Body of pancreas (tissue), 4 donors: ENCODE measurements around the gene FGF8.

Experiments
- POLR2A ChIP-seq, 3 donors: fragments of 450-650 bp; IDR thresholded peaks; one replicate each; pipeline ENCODE4 v1.6.1; 2016; ENCODE audit warnings: antibody characterized with exemption in 3 of 3, mild to moderate bottlenecking in 2 of 3
- TF ChIP-seq, protein P1 (sequence below), 7 experiments: fragments of 450-650 bp in 4 of 7; fragments of 200-600 bp in 3 of 7; sonication (generic) in 3 of 7; IDR thresholded peaks; one replicate each; pipeline ENCODE4 v1.5.1; 2016 to 2019; ENCODE audit warnings: antibody characterized with exemption in 7 of 7

DNA sequence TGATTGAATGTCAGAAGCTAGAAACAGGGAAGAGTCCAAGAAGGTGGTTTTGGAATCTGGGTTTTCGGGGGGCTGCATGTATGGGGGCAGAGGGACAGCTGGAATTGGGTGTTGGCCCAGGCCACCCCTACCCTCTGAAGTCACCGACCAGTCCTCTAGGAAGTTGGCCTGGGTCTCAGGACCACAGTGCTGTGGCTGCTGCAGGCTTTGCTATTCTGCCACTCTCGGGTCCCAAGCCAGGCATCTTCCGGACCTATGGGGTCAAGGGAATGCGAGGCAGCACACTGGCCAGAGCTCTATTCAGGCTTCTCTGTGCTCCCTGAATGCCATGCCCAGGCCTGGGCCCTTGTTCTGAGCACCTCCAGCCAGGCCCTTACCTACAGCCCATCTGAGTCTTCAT lies 13.2 kb downstream of the FGF8 start:
- TF ChIP-seq, protein P1, sequence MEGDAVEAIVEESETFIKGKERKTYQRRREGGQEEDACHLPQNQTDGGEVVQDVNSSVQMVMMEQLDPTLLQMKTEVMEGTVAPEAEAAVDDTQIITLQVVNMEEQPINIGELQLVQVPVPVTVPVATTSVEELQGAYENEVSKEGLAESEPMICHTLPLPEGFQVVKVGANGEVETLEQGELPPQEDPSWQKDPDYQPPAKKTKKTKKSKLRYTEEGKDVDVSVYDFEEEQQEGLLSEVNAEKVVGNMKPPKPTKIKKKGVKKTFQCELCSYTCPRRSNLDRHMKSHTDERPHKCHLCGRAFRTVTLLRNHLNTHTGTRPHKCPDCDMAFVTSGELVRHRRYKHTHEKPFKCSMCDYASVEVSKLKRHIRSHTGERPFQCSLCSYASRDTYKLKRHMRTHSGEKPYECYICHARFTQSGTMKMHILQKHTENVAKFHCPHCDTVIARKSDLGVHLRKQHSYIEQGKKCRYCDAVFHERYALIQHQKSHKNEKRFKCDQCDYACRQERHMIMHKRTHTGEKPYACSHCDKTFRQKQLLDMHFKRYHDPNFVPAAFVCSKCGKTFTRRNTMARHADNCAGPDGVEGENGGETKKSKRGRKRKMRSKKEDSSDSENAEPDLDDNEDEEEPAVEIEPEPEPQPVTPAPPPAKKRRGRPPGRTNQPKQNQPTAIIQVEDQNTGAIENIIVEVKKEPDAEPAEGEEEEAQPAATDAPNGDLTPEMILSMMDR (IDR thresholded peaks at IDR 0.05) = no peak
- no peak for TF ChIP-seq POLR2A (IDR thresholded peaks at IDR 0.05)
